HepG2 (cell line): Measurements from ENCODE around the gene PARN. TPM values are rescaled to one million over a fixed set of nuclear protein-coding genes. Genes with fewer than 3 reads are reported as not detected.

Experiments used
- ATF2 ChIP-seq: sonication (generic); formaldehyde crosslinking; IDR thresholded peaks from 2 replicates; pipeline ENCODE4 v1.4.0; 2020; ENCODE audit warnings: missing genetic modification reagents
- FOXA1 ChIP-seq, 2 experiments: fragments of 450-650 bp in 1 of 2; sonication (generic) in 1 of 2; formaldehyde crosslinking in 1 of 2; IDR thresholded peaks; 2 replicates each; pipeline versions ENCODE4 v1.4.0 to v1.6.1; 2016 to 2020; ENCODE audit warnings: missing genetic modification reagents in 1 of 2
- NBN ChIP-seq: fragments of 450-650 bp; conservative IDR thresholded peaks from 2 replicates; pipeline ENCODE4 v1.6.1; 2017
- NCOA5 ChIP-seq: sonication (generic); formaldehyde crosslinking; IDR thresholded peaks from 2 replicates; pipeline ENCODE4 v1.4.0; 2020; ENCODE audit warnings: missing genetic modification reagents
- PRDM10 ChIP-seq: sonication (generic); formaldehyde crosslinking; IDR thresholded peaks from 2 replicates; pipeline ENCODE4 v1.4.0; 2020; ENCODE audit warnings: low read depth, missing genetic modification reagents
- PRMT3 ChIP-seq: sonication (generic); formaldehyde crosslinking; IDR thresholded peaks from 2 replicates; pipeline ENCODE4 v1.8.1; 2022; ENCODE audit warnings: low read depth, mild to moderate bottlenecking, moderate library complexity, missing genetic modification reagents, borderline replicate concordance
- SYNCRIP ChIP-seq: fragments of 200-400 bp; formaldehyde crosslinking; IDR thresholded peaks from 2 replicates; pipeline ENCODE4 v1.6.1; 2018; ENCODE audit warnings: mild to moderate bottlenecking, low read depth, low read length; ENCODE audit not compliant: insufficient read depth
- THAP9 ChIP-seq: sonication (generic); formaldehyde crosslinking; IDR thresholded peaks from 2 replicates; pipeline ENCODE4; 2020; ENCODE audit warnings: missing genetic modification reagents, mild to moderate bottlenecking, borderline replicate concordance
- ZBTB7A ChIP-seq: sonication (generic); formaldehyde crosslinking; IDR thresholded peaks from 2 replicates; pipeline ENCODE4 v1.8.0; 2022; ENCODE audit warnings: mild to moderate bottlenecking, missing genetic modification reagents
- ZMYM2 ChIP-seq: sonication (generic); formaldehyde crosslinking; IDR thresholded peaks from 2 replicates; pipeline ENCODE4 v1.8.0; 2022; ENCODE audit warnings: mild to moderate bottlenecking, missing genetic modification reagents
- ZNF274 ChIP-seq: sonication (generic); formaldehyde crosslinking; IDR thresholded peaks from 2 replicates; pipeline ENCODE4 v1.5.1; 2020; ENCODE audit warnings: mild to moderate bottlenecking, missing genetic modification reagents
- ZNF354B ChIP-seq: sonication (generic); formaldehyde crosslinking; IDR thresholded peaks from 2 replicates; pipeline ENCODE4 v1.8.0; 2022; ENCODE audit warnings: mild to moderate bottlenecking, missing genetic modification reagents
- ZNF496 ChIP-seq: sonication (generic); formaldehyde crosslinking; IDR thresholded peaks from 2 replicates; pipeline ENCODE4 v1.8.1; 2023; ENCODE audit warnings: mild to moderate bottlenecking, moderate library complexity, missing genetic modification reagents; ENCODE audit not compliant: insufficient replicate concordance
- polyA plus RNA-seq, 8 experiments: library from polyadenylated mRNA; depleted of rRNA in 3 of 8; stranded (reverse) in 7 of 8; unstranded in 1 of 8; fragments of >200 nt; fragmentation: Illumina TruSeq in 4 of 8; extraction: Trizol in 4 of 8; gene quantifications; 2 replicates each; pipeline versions ENCODE4 v1.2.1 to v1.2.3, GENCODE V29; 2011 to 2016; ENCODE audit warnings: low read depth in 4 of 8, missing spikeins in 1 of 8, mixed read lengths in 1 of 8; ENCODE audit not compliant: insufficient read depth in 1 of 8
- total RNA-seq, 5 experiments: library from RNA; depleted of rRNA; stranded (reverse); fragments of >200 nt; fragmentation: Illumina TruSeq; extraction: Trizol; gene quantifications; 2 replicates each; pipeline ENCODE4 v1.2.3, GENCODE V29; 2016; ENCODE audit warnings: low read depth in 1 of 5
- TF ChIP-seq, protein P1 (sequence below): sonication (generic); formaldehyde crosslinking; IDR thresholded peaks from 2 replicates; pipeline ENCODE4 v1.8.1; 2023; ENCODE audit warnings: mild to moderate bottlenecking, missing genetic modification reagents
- TF ChIP-seq, protein P2 (sequence below): IDR thresholded peaks from 2 replicates; pipeline ENCODE4 v1.4.0; 2020; ENCODE audit warnings: mild to moderate bottlenecking, missing genetic modification reagents

PARN gene
- total and polyA plus RNA-seq, 2 of the 13 experiments (the other 11 are each of a cell fraction or from before 2014, with no cell fraction given) = 13.3 to 47.6 TPM

GRCh38 chr16:14632693-14633569, 2.9 kb upstream of the PARN start, which contains the start of gene BFAR (continued):
- TF ChIP-seq, protein P1, sequence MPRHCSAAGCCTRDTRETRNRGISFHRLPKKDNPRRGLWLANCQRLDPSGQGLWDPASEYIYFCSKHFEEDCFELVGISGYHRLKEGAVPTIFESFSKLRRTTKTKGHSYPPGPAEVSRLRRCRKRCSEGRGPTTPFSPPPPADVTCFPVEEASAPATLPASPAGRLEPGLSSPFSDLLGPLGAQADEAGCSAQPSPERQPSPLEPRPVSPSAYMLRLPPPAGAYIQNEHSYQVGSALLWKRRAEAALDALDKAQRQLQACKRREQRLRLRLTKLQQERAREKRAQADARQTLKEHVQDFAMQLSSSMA = no peak; the same call in none of the 2 replicates
- TF ChIP-seq NCOA5 (no peak), THAP9 (peak; percentile 90), PRMT3 (no peak), ZNF354B (CRISPR knock-in tag) (peak; percentile 66; the same call in 1 of the 2 replicates), ATF2 (CRISPR knock-in tag) (peak; percentile 92), SYNCRIP (no peak), ZBTB7A (CRISPR knock-in tag) (peak; percentile 22), ZNF274 (CRISPR knock-in tag) (peak; percentile 89), FOXA1 (IDR thresholded peaks at IDR 0.05) (no peak), FOXA1 (CRISPR knock-in tag; IDR thresholded peaks at IDR 0.05) (peak; percentile 18; the same call in 1 of the 2 replicates), PRDM10 (CRISPR knock-in tag) (peak; percentile 70), NBN (no peak), ZNF496 (CRISPR knock-in tag) (no peak), ZMYM2 (CRISPR knock-in tag) (no peak)
- TF ChIP-seq, protein P2, sequence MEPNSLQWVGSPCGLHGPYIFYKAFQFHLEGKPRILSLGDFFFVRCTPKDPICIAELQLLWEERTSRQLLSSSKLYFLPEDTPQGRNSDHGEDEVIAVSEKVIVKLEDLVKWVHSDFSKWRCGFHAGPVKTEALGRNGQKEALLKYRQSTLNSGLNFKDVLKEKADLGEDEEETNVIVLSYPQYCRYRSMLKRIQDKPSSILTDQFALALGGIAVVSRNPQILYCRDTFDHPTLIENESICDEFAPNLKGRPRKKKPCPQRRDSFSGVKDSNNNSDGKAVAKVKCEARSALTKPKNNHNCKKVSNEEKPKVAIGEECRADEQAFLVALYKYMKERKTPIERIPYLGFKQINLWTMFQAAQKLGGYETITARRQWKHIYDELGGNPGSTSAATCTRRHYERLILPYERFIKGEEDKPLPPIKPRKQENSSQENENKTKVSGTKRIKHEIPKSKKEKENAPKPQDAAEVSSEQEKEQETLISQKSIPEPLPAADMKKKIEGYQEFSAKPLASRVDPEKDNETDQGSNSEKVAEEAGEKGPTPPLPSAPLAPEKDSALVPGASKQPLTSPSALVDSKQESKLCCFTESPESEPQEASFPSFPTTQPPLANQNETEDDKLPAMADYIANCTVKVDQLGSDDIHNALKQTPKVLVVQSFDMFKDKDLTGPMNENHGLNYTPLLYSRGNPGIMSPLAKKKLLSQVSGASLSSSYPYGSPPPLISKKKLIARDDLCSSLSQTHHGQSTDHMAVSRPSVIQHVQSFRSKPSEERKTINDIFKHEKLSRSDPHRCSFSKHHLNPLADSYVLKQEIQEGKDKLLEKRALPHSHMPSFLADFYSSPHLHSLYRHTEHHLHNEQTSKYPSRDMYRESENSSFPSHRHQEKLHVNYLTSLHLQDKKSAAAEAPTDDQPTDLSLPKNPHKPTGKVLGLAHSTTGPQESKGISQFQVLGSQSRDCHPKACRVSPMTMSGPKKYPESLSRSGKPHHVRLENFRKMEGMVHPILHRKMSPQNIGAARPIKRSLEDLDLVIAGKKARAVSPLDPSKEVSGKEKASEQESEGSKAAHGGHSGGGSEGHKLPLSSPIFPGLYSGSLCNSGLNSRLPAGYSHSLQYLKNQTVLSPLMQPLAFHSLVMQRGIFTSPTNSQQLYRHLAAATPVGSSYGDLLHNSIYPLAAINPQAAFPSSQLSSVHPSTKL = peak; percentile 83
